HCT116 (cell line): ENCODE measurements around the gene HSPA12A. TPM values are rescaled to one million over a fixed set of nuclear protein-coding genes. Genes with fewer than 3 reads are reported as not detected.

Source experiments
- ATAC-seq: fragments of 200-7000 bp; cut with Tn5 transposase; 2 replicates; pipeline ENCODE4 v1.9.1; 2020; ENCODE audit warnings: mild to moderate bottlenecking, moderate library complexity
- BruUV-seq: library from RNA; stranded (reverse); fragments of 400-500 nt; replicated peaks from 2 replicates; lab custom pipeline; 2021; lab: Mats Ljungman, UMichigan
- CTCF ChIA-PET: fragments of 300-600 bp; sonication (Branson Sonifier 250); formaldehyde crosslinking; loops from one replicate; lab custom pipeline; 2021; ENCODE audit warnings: antibody characterized with exemption; lab: Charles Lee
- POLR2A ChIA-PET: fragments of 300-600, 350-600 bp; sonication (Branson Sonifier 250); formaldehyde crosslinking; loops from one replicate; lab custom pipeline; 2021; ENCODE audit warnings: antibody characterized with exemption; lab: Charles Lee
- RAD21 ChIA-PET, 2 experiments: fragments of 300-600 bp; sonication (Branson Sonifier 250); formaldehyde crosslinking; loops; one replicate each; lab custom pipeline; 2023; ENCODE audit warnings: low total read pairs in 2 of 2; ENCODE audit not compliant: uncharacterized antibody in 2 of 2, unreplicated experiment in 2 of 2, low non-redundant PET in 1 of 2; lab: Charles Lee
- DNase-seq: peaks from one replicate; pipeline ENCODE4 v3.0.0-alpha.2; 2010; ENCODE audit warnings: low read depth, low spot score
- H2AFZ ChIP-seq: fragments of 200-600 bp; shearing (Covaris generic), sonication (generic); 2 replicates; pipeline ENCODE4 v1.6.1; 2017; ENCODE audit warnings: low read depth, mixed run types, mixed read lengths, antibody characterized with exemption, low read length; ENCODE audit not compliant: poor library complexity, severe bottlenecking
- H3K27ac ChIP-seq: 2 replicates; pipeline ENCODE4 v1.5.1; 2012; ENCODE audit warnings: low read depth, low read length
- H3K27me3 ChIP-seq: fragments of 200-600 bp; sonication (generic); 2 replicates; pipeline ENCODE4 v1.6.1; 2016; ENCODE audit warnings: mixed run types, low read length, mixed read lengths; ENCODE audit not compliant: insufficient read depth
- H3K36me3 ChIP-seq, 2 experiments: fragments of 200-500 bp in 1 of 2; fragments of 200-600 bp in 1 of 2; sonication (Bioruptor generic) in 1 of 2; sonication (generic) in 1 of 2; 2 replicates each; pipeline versions ENCODE4 v1.5.1 to v1.6.1; 2014 to 2016; ENCODE audit warnings: low read length in 2 of 2, inconsistent platforms in 1 of 2, mixed read lengths in 1 of 2, mixed run types in 1 of 2; ENCODE audit not compliant: insufficient read depth in 2 of 2, control insufficient read depth in 1 of 2
- H3K4me1 ChIP-seq, 2 experiments: fragments of 200-600 bp in 1 of 2; sonication (generic) in 1 of 2; 2 replicates each; pipeline versions ENCODE4 v1.5.1 to v1.6.1; 2012 to 2017; ENCODE audit warnings: low read length in 2 of 2, inconsistent platforms in 1 of 2, mild to moderate bottlenecking in 1 of 2, mixed read lengths in 1 of 2, mixed run types in 1 of 2, moderate library complexity in 1 of 2; ENCODE audit not compliant: insufficient read depth in 2 of 2, control insufficient read depth in 1 of 2
- H3K4me2 ChIP-seq: fragments of 200-600 bp; sonication (generic); 2 replicates; pipeline ENCODE4 v1.6.1; 2017; ENCODE audit warnings: mixed run types, low read length, mixed read lengths
- H3K4me3 ChIP-seq, 2 experiments: fragments of 200-600 bp in 1 of 2; sonication (generic) in 1 of 2; replicated peaks in 1 of 2; 2 replicates each; pipeline ENCODE4 v1.5.1; 2011 to 2016; ENCODE audit warnings: low read length in 2 of 2, control low read depth in 1 of 2, low read depth in 1 of 2, mild to moderate bottlenecking in 1 of 2, mixed read lengths in 1 of 2, mixed run types in 1 of 2
- H3K79me2 ChIP-seq: fragments of 200-600 bp; sonication (generic); 2 replicates; pipeline ENCODE4 v1.6.1; 2017; ENCODE audit warnings: mild to moderate bottlenecking, mixed run types, low read length, moderate library complexity, mixed read lengths; ENCODE audit not compliant: insufficient read depth
- H3K9ac ChIP-seq: fragments of 200-600 bp; sonication (generic); 2 replicates; pipeline ENCODE4 v1.6.1; 2016; ENCODE audit warnings: low read length, mixed read lengths
- H3K9me2 ChIP-seq: fragments of 200-600 bp; sonication (generic), shearing (Covaris generic); 2 replicates; pipeline ENCODE4 v1.6.1; 2017; ENCODE audit warnings: mixed run types, mild to moderate bottlenecking, moderate library complexity; ENCODE audit not compliant: insufficient read depth
- H3K9me3 ChIP-seq, 2 experiments: fragments of 200-500 bp in 1 of 2; fragments of 200-600 bp in 1 of 2; sonication (Bioruptor generic) in 1 of 2; sonication (generic) in 1 of 2; 2 replicates each; pipeline ENCODE4 v1.6.1; 2014 to 2017; ENCODE audit warnings: low read length in 2 of 2, mixed read lengths in 2 of 2, inconsistent platforms in 1 of 2, low read depth in 1 of 2, mild to moderate bottlenecking in 1 of 2, mixed run types in 1 of 2, moderate library complexity in 1 of 2; ENCODE audit not compliant: control insufficient read depth in 1 of 2, insufficient read depth in 1 of 2
- H4K20me1 ChIP-seq: fragments of 200-600 bp; sonication (generic), shearing (Covaris generic); 2 replicates; pipeline ENCODE4 v1.6.1; 2017; ENCODE audit warnings: mixed run types, mild to moderate bottlenecking, moderate library complexity; ENCODE audit not compliant: insufficient read depth
- POLR2A ChIP-seq: IDR thresholded peaks from 2 replicates; pipeline ENCODE4 v1.7.0; 2011; ENCODE audit warnings: borderline replicate concordance; ENCODE audit not compliant: insufficient read depth, insufficient read length; ENCODE audit errors: extremely low read depth
- ZNF274 ChIP-seq: fragments of 200-500 bp; sonication (Bioruptor generic); IDR thresholded peaks from 2 replicates; pipeline ENCODE4 v1.6.1; 2014; ENCODE audit warnings: mild to moderate bottlenecking, low read depth, low read length, inconsistent platforms
- intact Hi-C: fragments of 100-400 bp; cut with micrococcal nuclease; formaldehyde crosslinking; loops from 2 replicates; pipeline ENCODE4 v1.10.0; 2022
- total RNA-seq: library from RNA; stranded (reverse); gene quantifications from one replicate; pipeline ENCODE4 v1.2.1, GENCODE V29; 2021; ENCODE audit not compliant: unreplicated experiment
- TF ChIP-seq, protein P1 (sequence below): IDR thresholded peaks from 2 replicates; pipeline ENCODE4 v1.6.1; 2011; ENCODE audit warnings: mild to moderate bottlenecking, low read length, moderate library complexity; ENCODE audit not compliant: insufficient replicate concordance; ENCODE audit errors: extremely low read depth
- TF ChIP-seq, protein P2 (sequence below), 3 experiments: fragments of 200-600 bp in 1 of 3; sonication (generic) in 1 of 3; IDR thresholded peaks in 2 of 3; conservative IDR thresholded peaks in 1 of 3; 2 replicates each; pipeline ENCODE4 v1.5.1; 2012 to 2017; ENCODE audit warnings: low read depth in 2 of 3, low read length in 2 of 3, antibody characterized with exemption in 1 of 3, borderline replicate concordance in 1 of 3, control low read depth in 1 of 3, mild to moderate bottlenecking in 1 of 3, mixed read lengths in 1 of 3, mixed run types in 1 of 3, moderate library complexity in 1 of 3; ENCODE audit not compliant: insufficient read depth in 1 of 3

The HSPA12A gene
- total RNA-seq, 1 experiment from 2014 or later, result 19.8 TPM

DNA sequence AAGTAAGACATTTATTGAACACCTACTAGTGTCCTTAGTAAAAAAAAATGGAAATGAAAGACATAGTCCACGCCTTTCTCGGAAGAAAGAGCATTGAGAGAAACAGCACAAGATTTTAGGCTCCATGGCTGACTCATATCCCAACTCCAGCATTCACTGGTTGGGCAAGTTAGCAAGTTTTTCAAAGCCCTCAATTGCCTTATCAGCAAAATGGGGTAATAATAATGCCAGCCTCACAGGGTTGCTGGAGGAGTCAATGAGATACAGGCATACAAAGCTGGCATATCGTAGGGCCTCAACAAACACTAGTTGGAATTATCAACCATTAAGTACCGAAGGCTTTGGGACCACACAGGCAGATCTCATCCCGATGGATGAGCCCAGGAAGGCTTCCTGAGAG, 4.0 kb downstream of the HSPA12A start:
- ChIA-PET RAD21 (no interaction called here), POLR2A (no interaction called here), CTCF (no interaction called here)
- H4K20me1 ChIP-seq, result no peaks in the 10 kb centered on the region
- peaks cover 36% of the 10 kb centered on the region for H3K79me2 ChIP-seq
- H3K4me3 ChIP-seq, result no peak overlapping the region
- H3K9me2 ChIP-seq, result no peaks in the 10 kb centered on the region
- no peak overlapping the region for H3K4me2 ChIP-seq
- H3K9me3 ChIP-seq, result no peaks in the 10 kb centered on the region
- intact Hi-C loops, result no loop called here
- H3K4me1 ChIP-seq, result peaks cover 2 to 14% of the 10 kb centered on the region in 2 experiments; a peak in 3 of 4 replicates
- ATAC-seq (no peak), DNase-seq (no peak)
- no peak overlapping the region for H3K9ac ChIP-seq
- no peak overlapping the region for H3K27ac ChIP-seq
- no peaks in the 10 kb centered on the region for H3K36me3 ChIP-seq
- no TSS peak for BruUV-seq
- no peak overlapping the region for H2AFZ ChIP-seq
- H3K27me3 ChIP-seq, result no peaks in the 10 kb centered on the region
- TF ChIP-seq ZNF274, result no peak
- TF ChIP-seq, protein P1, sequence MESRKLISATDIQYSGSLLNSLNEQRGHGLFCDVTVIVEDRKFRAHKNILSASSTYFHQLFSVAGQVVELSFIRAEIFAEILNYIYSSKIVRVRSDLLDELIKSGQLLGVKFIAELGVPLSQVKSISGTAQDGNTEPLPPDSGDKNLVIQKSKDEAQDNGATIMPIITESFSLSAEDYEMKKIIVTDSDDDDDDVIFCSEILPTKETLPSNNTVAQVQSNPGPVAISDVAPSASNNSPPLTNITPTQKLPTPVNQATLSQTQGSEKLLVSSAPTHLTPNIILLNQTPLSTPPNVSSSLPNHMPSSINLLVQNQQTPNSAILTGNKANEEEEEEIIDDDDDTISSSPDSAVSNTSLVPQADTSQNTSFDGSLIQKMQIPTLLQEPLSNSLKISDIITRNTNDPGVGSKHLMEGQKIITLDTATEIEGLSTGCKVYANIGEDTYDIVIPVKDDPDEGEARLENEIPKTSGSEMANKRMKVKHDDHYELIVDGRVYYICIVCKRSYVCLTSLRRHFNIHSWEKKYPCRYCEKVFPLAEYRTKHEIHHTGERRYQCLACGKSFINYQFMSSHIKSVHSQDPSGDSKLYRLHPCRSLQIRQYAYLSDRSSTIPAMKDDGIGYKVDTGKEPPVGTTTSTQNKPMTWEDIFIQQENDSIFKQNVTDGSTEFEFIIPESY, result no peak

DNA sequence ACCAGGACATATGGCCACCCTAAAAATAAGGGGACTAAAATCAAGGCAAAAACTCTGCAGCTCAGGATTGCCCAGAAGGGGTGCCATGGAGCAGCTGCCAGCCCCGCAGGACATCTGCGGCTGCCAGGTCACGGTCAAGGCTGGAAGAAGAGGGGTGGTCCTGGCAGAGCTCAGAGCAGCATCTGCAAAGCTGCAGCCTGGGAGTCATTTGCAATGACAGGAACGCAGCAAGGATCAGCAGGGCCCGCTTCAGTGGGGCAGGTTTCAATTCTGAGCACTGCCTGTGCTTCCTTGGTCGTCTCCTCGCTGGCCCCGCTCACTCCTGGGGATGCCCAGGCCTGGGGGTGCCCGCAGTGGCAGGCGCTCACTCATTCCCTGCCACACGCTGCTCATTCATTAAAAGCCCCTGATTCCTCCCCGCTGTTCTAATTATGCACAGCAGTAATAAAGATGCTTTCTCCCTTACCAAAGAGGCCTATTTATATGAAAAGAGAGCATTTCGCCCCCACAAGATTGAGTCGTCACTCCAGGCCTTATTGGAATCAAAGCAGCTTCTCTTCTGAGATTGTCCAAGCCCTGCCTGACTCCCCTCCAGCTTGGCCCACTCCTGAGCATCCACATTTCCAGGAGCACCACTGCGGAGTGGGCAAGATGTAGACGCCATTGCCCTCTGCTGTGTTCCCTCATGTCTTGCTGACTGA, 4.6 kb downstream of the HSPA12A start:
- CTCF ChIA-PET, result interaction anchor here (1.1 kb wide), 2 partner anchors 9 to 25 kb away, joined by 3 read pairs; no protein-coding TSS in a partner anchor
- Histone ChIP-seq H3K27ac (no peak overlapping the region), H3K36me3 (no peaks in the 10 kb centered on the region), H2AFZ (no peak overlapping the region), H3K4me1 (peaks cover 0 to 8% of the 10 kb centered on the region in 2 experiments; a peak in 1 of 4 replicates), H3K79me2 (peaks cover 42% of the 10 kb centered on the region), H3K27me3 (no peaks in the 10 kb centered on the region), H3K4me3 (no peak overlapping the region), H3K4me2 (no peak overlapping the region), H4K20me1 (no peaks in the 10 kb centered on the region), H3K9ac (no peak overlapping the region), H3K9me3 (no peaks in the 10 kb centered on the region), H3K9me2 (no peaks in the 10 kb centered on the region)
- DNase-seq, result no peak
- no peak for TF ChIP-seq POLR2A
- TF ChIP-seq, protein P2, sequence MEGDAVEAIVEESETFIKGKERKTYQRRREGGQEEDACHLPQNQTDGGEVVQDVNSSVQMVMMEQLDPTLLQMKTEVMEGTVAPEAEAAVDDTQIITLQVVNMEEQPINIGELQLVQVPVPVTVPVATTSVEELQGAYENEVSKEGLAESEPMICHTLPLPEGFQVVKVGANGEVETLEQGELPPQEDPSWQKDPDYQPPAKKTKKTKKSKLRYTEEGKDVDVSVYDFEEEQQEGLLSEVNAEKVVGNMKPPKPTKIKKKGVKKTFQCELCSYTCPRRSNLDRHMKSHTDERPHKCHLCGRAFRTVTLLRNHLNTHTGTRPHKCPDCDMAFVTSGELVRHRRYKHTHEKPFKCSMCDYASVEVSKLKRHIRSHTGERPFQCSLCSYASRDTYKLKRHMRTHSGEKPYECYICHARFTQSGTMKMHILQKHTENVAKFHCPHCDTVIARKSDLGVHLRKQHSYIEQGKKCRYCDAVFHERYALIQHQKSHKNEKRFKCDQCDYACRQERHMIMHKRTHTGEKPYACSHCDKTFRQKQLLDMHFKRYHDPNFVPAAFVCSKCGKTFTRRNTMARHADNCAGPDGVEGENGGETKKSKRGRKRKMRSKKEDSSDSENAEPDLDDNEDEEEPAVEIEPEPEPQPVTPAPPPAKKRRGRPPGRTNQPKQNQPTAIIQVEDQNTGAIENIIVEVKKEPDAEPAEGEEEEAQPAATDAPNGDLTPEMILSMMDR (IDR thresholded peaks at IDR 0.05 in 2 of 3, conservative IDR thresholded peaks at IDR 0.05 in 1 of 3; ENCODE audit: borderline replicate concordance in 1 of 3, insufficient read depth in 1 of 3, low read depth in 2 of 3, low read length in 2 of 3), result peak in 2 of 3 experiments; percentile 58 to 68; a peak in 4 of 6 replicates
- POLR2A ChIA-PET, result no interaction called here
- BruUV-seq, result no TSS peak
- ATAC-seq, result no peak
- RAD21 ChIA-PET, result interaction anchor here (0.5 to 0.6 kb wide), 2 partner anchors 19 to 338 kb away, joined by 3 to 4 read pairs; no protein-coding TSS in a partner anchor
- intact Hi-C loops, result no loop called here
